Ishikawa (cell line): ENCODE results near the gene UNC13A.

Experiments used
- CEBPB ChIP-seq: IDR thresholded peaks from 2 replicates; pipeline ENCODE4 v1.6.1; 2012
- TEAD4 ChIP-seq: IDR thresholded peaks from 2 replicates; pipeline ENCODE4 v1.6.1; 2012
- TF ChIP-seq, protein P1 (sequence below): IDR thresholded peaks from 2 replicates; pipeline ENCODE4 v1.6.1; 2012

DNA sequence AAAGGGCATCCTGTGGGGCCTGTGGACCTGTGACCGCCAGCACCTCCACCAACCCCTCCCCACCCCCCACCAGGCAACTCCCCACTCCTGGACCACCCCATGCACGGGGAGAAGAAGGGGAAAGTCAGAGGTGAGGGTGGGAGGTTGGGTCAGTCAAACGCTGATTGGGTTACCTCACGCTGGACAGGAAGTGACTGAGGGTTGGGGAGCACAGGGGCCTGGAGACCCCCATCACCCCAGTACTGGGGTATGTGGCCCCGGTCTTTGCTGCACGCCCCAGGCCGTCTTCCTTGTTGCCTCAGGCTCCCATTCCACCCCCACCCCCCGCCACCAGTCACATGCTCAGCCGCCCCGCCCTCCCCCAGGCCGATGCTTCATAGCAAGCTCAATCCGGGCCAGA lies 73.7 kb downstream of the UNC13A start:
- no peak for TF ChIP-seq TEAD4
- TF ChIP-seq CEBPB: no peak
- TF ChIP-seq, protein P1, sequence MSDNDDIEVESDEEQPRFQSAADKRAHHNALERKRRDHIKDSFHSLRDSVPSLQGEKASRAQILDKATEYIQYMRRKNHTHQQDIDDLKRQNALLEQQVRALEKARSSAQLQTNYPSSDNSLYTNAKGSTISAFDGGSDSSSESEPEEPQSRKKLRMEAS: no peak
